Panc1 (cell line): Measurements from ENCODE around the gene ADARB1. TPM values are rescaled to one million over a fixed set of nuclear protein-coding genes. Genes with fewer than 3 reads are reported as not detected.

Experiments used
- ATAC-seq: fragments of 200-7000 bp; cut with Tn5 transposase; 2 replicates; pipeline ENCODE4 v1.9.1; 2020; ENCODE audit warnings: mild to moderate bottlenecking, moderate library complexity
- BruUV-seq: library from RNA; stranded (reverse); fragments of 400-500 nt; replicated peaks from 2 replicates; lab custom pipeline; 2021; lab: Mats Ljungman, UMichigan
- CTCF ChIA-PET: fragments of 300-600 bp; sonication (Branson Sonifier 250); formaldehyde crosslinking; loops from one replicate; lab custom pipeline; 2022; ENCODE audit warnings: antibody characterized with exemption; lab: Charles Lee
- POLR2A ChIA-PET: fragments of 300-600 bp; sonication (Branson Sonifier 250); formaldehyde crosslinking; loops from one replicate; lab custom pipeline; 2022; ENCODE audit warnings: antibody characterized with exemption; lab: Charles Lee
- DNase-seq: peaks from one replicate; pipeline ENCODE4 v3.0.0-alpha.2; 2010; ENCODE audit warnings: low read depth, low spot score
- H3K27ac ChIP-seq: 2 replicates; pipeline ENCODE4 v1.5.1; 2011; ENCODE audit warnings: mild to moderate bottlenecking, low read length, inconsistent platforms
- H3K27me3 ChIP-seq: fragments of 200-500 bp; sonication (Bioruptor generic); 2 replicates; pipeline ENCODE4 v1.6.0; 2014; ENCODE audit warnings: low read length, inconsistent platforms; ENCODE audit not compliant: control insufficient read depth, insufficient read depth
- H3K36me3 ChIP-seq: fragments of 200-500 bp; sonication (Bioruptor generic); 2 replicates; pipeline ENCODE4 v1.5.1; 2014; ENCODE audit warnings: inconsistent platforms, mild to moderate bottlenecking, low read length, moderate library complexity; ENCODE audit not compliant: control insufficient read depth, insufficient read depth
- H3K4me1 ChIP-seq: 2 replicates; pipeline ENCODE4 v1.5.1; 2011; ENCODE audit warnings: inconsistent platforms, mild to moderate bottlenecking, low read length, moderate library complexity; ENCODE audit not compliant: control insufficient read depth, insufficient read depth
- H3K4me3 ChIP-seq, 2 experiments: 2 replicates each; pipeline ENCODE4 v1.5.1; 2011 to 2012; ENCODE audit warnings: low read depth in 2 of 2, low read length in 2 of 2, mild to moderate bottlenecking in 2 of 2, inconsistent platforms in 1 of 2, moderate library complexity in 1 of 2
- H3K9me3 ChIP-seq: fragments of 200-500 bp; sonication (Bioruptor generic); 2 replicates; pipeline ENCODE4 v1.5.1; 2014; ENCODE audit warnings: low read depth, mild to moderate bottlenecking, inconsistent platforms, low read length, moderate library complexity; ENCODE audit not compliant: control insufficient read depth, insufficient read depth
- CTCF ChIP-seq: fragments of 450-650 bp; IDR thresholded peaks from 2 replicates; pipeline ENCODE4 v1.5.1; 2017; ENCODE audit warnings: mild to moderate bottlenecking
- POLR2AphosphoS5 ChIP-seq: IDR thresholded peaks from 2 replicates; pipeline ENCODE4 v1.6.1; 2012; ENCODE audit warnings: mild to moderate bottlenecking, low read depth, low read length, moderate library complexity
- SIN3A ChIP-seq: IDR thresholded peaks from 2 replicates; pipeline ENCODE4 v1.6.1; 2012; ENCODE audit warnings: low read depth, mild to moderate bottlenecking, low read length, moderate library complexity, borderline replicate concordance; ENCODE audit not compliant: insufficient read depth
- TCF7L2 ChIP-seq: IDR thresholded peaks from 2 replicates; pipeline ENCODE4 v1.6.1; 2011; ENCODE audit warnings: mild to moderate bottlenecking, low read depth, low read length, inconsistent platforms
- in situ Hi-C: cut with HindIII; loops from 2 replicates; pipeline ENCODE4 v1.10.0; 2016; ENCODE audit warnings: low sequenced_read_pairs, low pct_unique_long_range_greater_than_20kb
- intact Hi-C: fragments of 100-400 bp; cut with micrococcal nuclease; formaldehyde crosslinking; loops from one replicate; pipeline ENCODE4 v1.10.0; 2022; ENCODE audit not compliant: unreplicated experiment
- total RNA-seq: library from RNA; stranded (reverse); gene quantifications from one replicate; pipeline ENCODE4 v1.2.1, GENCODE V29; 2021; ENCODE audit not compliant: unreplicated experiment
- TF ChIP-seq, protein P1 (sequence below), 2 experiments: IDR thresholded peaks; 2 replicates each; pipeline ENCODE4 v1.6.1; 2011 to 2012; ENCODE audit warnings: low read depth in 2 of 2, control low read depth in 1 of 2, low read length in 1 of 2, mild to moderate bottlenecking in 1 of 2, moderate library complexity in 1 of 2; ENCODE audit not compliant: insufficient read depth in 1 of 2

The ADARB1 gene
- total RNA-seq, 1 experiment from 2014 or later, result 15.0 TPM

DNA sequence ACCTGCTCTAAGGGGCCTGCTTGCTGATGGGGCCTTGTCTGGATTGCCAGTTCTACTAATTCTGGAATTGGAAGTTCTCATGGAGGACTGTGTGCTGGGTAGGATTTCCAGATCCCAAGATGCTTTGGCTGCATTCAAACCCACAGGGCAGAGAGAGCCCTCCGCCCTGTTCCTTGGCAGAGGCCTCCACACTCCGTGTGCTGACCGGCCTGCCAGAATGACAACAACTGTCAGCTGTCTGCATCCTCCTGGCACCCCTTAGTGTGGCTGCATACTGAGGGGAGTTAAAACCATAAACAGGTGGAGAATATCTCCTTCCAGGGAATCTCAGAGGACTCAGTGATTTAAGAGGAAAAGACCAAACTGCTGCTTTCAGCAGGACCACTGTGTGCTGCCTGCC is 60.7 kb downstream of the ADARB1 start:
- BruUV-seq, result no TSS peak

DNA sequence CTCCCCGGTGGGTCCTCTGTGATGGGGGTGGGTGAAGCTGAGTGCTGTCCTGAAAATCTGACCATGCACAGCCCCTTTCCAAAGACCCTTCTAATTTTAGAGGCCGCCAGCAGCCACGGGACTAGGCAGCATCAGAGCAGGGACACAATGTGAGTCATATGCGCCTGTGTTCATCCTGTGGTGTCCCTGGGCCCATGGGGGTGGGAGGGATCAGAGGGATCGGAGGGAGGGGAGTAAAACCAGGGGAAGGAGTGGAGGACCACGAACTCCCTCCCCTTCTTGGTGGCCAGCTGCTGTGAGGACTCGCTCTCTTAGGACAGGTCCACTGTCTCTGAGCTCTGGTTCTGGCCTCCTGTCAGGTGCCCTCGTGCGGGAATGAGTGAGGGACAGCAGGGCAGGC is 61.5 kb downstream of the ADARB1 start:
- Histone ChIP-seq H3K27me3 (no peaks in the 10 kb centered on the region), H3K9me3 (no peaks in the 10 kb centered on the region), H3K4me3 (no peak overlapping the region), H3K36me3 (no peaks in the 10 kb centered on the region), H3K27ac (no peak overlapping the region), H3K4me1 (0 out of 2 replicates have a peak, but pooled peaks cover 3% of the 10 kb centered on the region)
- intact Hi-C loops, result no loop called here
- CTCF ChIA-PET, result no interaction called here
- no peak for ATAC-seq
- BruUV-seq, result no TSS peak
- TF ChIP-seq, protein P1, sequence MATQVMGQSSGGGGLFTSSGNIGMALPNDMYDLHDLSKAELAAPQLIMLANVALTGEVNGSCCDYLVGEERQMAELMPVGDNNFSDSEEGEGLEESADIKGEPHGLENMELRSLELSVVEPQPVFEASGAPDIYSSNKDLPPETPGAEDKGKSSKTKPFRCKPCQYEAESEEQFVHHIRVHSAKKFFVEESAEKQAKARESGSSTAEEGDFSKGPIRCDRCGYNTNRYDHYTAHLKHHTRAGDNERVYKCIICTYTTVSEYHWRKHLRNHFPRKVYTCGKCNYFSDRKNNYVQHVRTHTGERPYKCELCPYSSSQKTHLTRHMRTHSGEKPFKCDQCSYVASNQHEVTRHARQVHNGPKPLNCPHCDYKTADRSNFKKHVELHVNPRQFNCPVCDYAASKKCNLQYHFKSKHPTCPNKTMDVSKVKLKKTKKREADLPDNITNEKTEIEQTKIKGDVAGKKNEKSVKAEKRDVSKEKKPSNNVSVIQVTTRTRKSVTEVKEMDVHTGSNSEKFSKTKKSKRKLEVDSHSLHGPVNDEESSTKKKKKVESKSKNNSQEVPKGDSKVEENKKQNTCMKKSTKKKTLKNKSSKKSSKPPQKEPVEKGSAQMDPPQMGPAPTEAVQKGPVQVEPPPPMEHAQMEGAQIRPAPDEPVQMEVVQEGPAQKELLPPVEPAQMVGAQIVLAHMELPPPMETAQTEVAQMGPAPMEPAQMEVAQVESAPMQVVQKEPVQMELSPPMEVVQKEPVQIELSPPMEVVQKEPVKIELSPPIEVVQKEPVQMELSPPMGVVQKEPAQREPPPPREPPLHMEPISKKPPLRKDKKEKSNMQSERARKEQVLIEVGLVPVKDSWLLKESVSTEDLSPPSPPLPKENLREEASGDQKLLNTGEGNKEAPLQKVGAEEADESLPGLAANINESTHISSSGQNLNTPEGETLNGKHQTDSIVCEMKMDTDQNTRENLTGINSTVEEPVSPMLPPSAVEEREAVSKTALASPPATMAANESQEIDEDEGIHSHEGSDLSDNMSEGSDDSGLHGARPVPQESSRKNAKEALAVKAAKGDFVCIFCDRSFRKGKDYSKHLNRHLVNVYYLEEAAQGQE (IDR thresholded peaks at IDR 0.05; ENCODE audit: insufficient read depth in 1 of 2, low read depth in 2 of 2, low read length in 1 of 2), result no peak
- TF ChIP-seq TCF7L2 (no peak), CTCF (no peak), SIN3A (no peak), POLR2AphosphoS5 (no peak)
- in situ Hi-C loops, result no loop called here
- POLR2A ChIA-PET, result no interaction called here
- no peak for DNase-seq

More for the DNA sequence above, 60.7 kb downstream of the ADARB1 start:
- in situ Hi-C loops (no loop called here), intact Hi-C loops (no loop called here)
- ATAC-seq (no peak), DNase-seq (no peak)
- Histone ChIP-seq H3K27ac (no peak overlapping the region), H3K4me1 (no peaks in the 10 kb centered on the region), H3K27me3 (no peaks in the 10 kb centered on the region), H3K4me3 (no peak overlapping the region), H3K36me3 (no peaks in the 10 kb centered on the region), H3K9me3 (no peaks in the 10 kb centered on the region)
- TF ChIP-seq POLR2AphosphoS5 (no peak), CTCF (no peak), SIN3A (no peak), TCF7L2 (no peak)
- TF ChIP-seq, protein P1 (IDR thresholded peaks at IDR 0.05; ENCODE audit: insufficient read depth in 1 of 2, low read depth in 2 of 2, low read length in 1 of 2), result no peak
- ChIA-PET CTCF (no interaction called here), POLR2A (no interaction called here)
